K562 (cell line): ENCODE results near the gene MITD1. TPM values are rescaled to one million over a fixed set of nuclear protein-coding genes. Genes with fewer than 3 reads are reported as not detected.

Experiments
- ATF1 ChIP-seq, 2 experiments: fragments of 450-650 bp in 1 of 2; IDR thresholded peaks; 2 replicates each; pipeline ENCODE4 v1.6.1; 2016; ENCODE audit warnings: missing compliant biosample characterization in 1 of 2, missing genetic modification characterization in 1 of 2
- C11orf30 ChIP-seq: fragments of 450-650 bp; IDR thresholded peaks from 2 replicates; pipeline ENCODE4 v1.6.1; 2016; ENCODE audit warnings: low read depth, mild to moderate bottlenecking
- COPS2 ChIP-seq: fragments of 450-650 bp; conservative IDR thresholded peaks from 2 replicates; pipeline ENCODE4 v1.6.1; 2016; ENCODE audit warnings: mild to moderate bottlenecking, moderate library complexity
- NR2C2 ChIP-seq, 2 experiments: fragments of 200-800 bp in 1 of 2; sonication (Bioruptor generic) in 1 of 2; sonication (generic) in 1 of 2; formaldehyde crosslinking in 1 of 2; IDR thresholded peaks; 2 replicates each; pipeline versions ENCODE4 v1.6.1 to v1.8.0; 2016 to 2022; ENCODE audit warnings: mild to moderate bottlenecking in 1 of 2, missing compliant biosample characterization in 1 of 2, missing genetic modification characterization in 1 of 2, missing genetic modification reagents in 1 of 2
- PML ChIP-seq: IDR thresholded peaks from 2 replicates; pipeline ENCODE4 v1.6.1; 2012; ENCODE audit warnings: low read length, inconsistent platforms
- REST ChIP-seq, 2 experiments: fragments of 450-650 bp; formaldehyde crosslinking in 1 of 2; IDR thresholded peaks; 2 replicates each; pipeline versions ENCODE4 v1.4.0 to v1.6.1; 2014 to 2020; ENCODE audit warnings: mild to moderate bottlenecking in 2 of 2, borderline replicate concordance in 1 of 2, low read depth in 1 of 2
- SAP30 ChIP-seq: fragments of 200-600 bp; sonication (generic); IDR thresholded peaks from 2 replicates; pipeline ENCODE4 v1.6.1; 2012; ENCODE audit warnings: borderline replicate concordance, low read depth, mild to moderate bottlenecking, moderate library complexity, low read length, control low read depth, inconsistent platforms; ENCODE audit not compliant: insufficient read depth, poor library complexity, severe bottlenecking
- SIN3A ChIP-seq, 2 experiments: fragments of 150-350 bp in 1 of 2; IDR thresholded peaks; 2 replicates each; pipeline ENCODE4 v1.6.1; 2011 to 2016; ENCODE audit warnings: borderline replicate concordance in 2 of 2, low read depth in 2 of 2, low read length in 2 of 2, mild to moderate bottlenecking in 2 of 2, moderate library complexity in 2 of 2; ENCODE audit not compliant: control insufficient read depth in 1 of 2
- SNRNP70 ChIP-seq: fragments of 200-400 bp; formaldehyde crosslinking; optimal IDR thresholded peaks from 2 replicates; pipeline ENCODE3; 2017; ENCODE audit warnings: low read depth, low read length
- ZKSCAN1 ChIP-seq: fragments of 150-350 bp; IDR thresholded peaks from 2 replicates; pipeline ENCODE4 v1.6.1; 2016; ENCODE audit warnings: low read depth, low read length
- ZMIZ1 ChIP-seq, 2 experiments: fragments of 150-350 bp in 1 of 2; IDR thresholded peaks; 2 replicates each; pipeline ENCODE4 v1.6.1; 2012 to 2016; ENCODE audit warnings: low read depth in 2 of 2, low read length in 2 of 2, mild to moderate bottlenecking in 1 of 2, moderate library complexity in 1 of 2
- ZNF212 ChIP-seq: fragments of 450-650 bp; formaldehyde crosslinking; IDR thresholded peaks from 2 replicates; pipeline ENCODE4 v1.4.0; 2020; ENCODE audit warnings: mild to moderate bottlenecking
- ZNF76 ChIP-seq: fragments of 250-450 bp; sonication (Bioruptor Pico); IDR thresholded peaks from 2 replicates; pipeline ENCODE4 v1.4.0; 2020; ENCODE audit warnings: mild to moderate bottlenecking, moderate library complexity, borderline replicate concordance
- polyA plus RNA-seq, 8 experiments: library from polyadenylated mRNA; depleted of rRNA in 4 of 8; stranded (reverse) in 5 of 8; unstranded in 3 of 8; fragments of >200 nt; fragmentation: Nextera tagmentation in 2 of 8; fragmentation: Illumina TruSeq in 1 of 8; extraction: Ambion mirVana in 2 of 8; extraction: Trizol in 1 of 8; gene quantifications; 2 replicates each; pipeline versions ENCODE4 v1.2.1 to v1.2.3, GENCODE V29; 2011 to 2014; ENCODE audit warnings: inconsistent platforms in 1 of 8, missing spikeins in 1 of 8
- total RNA-seq, 7 experiments: library from RNA; depleted of rRNA in 6 of 7; stranded (reverse); fragments of >200 nt in 6 of 7; fragmentation: Illumina TruSeq in 2 of 7; extraction: Trizol in 2 of 7; gene quantifications; 2 replicates each; pipeline versions ENCODE4 v1.2.1 to v1.2.3, GENCODE V29; 2011 to 2021; ENCODE audit warnings: low replicate concordance in 1 of 7

MITD1 gene
- total and polyA plus RNA-seq, 9 of the 15 experiments (the other 6 are each of a cell fraction or from before 2014, with no cell fraction given), result 19.6 to 71.8 (median 43.2) TPM

DNA sequence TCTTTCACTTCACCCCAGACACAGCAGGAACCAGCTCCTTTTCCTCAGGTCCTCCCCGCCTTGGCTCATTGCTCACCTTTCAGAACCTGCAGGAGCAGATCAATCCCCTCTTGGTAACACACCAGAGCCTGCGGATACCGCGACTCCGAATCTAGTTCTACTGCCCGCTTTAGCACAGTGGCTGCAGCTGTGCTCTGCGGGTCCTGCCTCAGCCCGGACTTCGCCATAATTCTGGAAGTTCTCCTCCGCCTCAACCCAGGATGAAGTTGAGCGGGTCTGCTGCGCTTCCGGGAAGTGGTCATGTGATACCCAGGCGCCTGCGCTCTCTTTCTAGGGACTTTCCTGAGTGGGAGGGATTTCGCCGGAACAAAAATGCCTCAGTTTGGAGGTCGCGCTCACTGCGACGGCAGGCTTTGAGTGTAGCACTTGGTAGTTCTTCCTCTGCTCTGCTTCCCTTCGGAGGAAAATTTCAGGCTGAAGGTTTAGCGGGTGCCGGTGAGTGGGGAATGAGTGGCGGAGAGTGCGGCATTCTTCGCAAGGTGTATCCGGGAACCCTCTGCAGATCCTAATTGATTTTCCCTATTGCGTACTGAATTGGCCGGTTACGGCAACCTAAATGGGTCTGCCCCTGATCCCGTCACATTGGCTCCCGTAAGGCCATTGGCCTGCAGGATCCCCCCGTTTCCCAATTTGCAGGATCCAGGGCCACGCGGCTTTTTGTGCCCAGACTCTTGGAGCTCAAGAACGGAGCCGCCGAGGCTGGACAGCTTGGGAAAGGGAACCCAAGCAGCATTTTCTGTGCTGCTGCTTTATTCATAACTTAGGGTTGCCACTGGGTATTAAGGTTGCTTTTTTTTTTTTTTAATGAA is at the start of gene MITD1, which contains the start of gene MRPL30 (continued):
- TF ChIP-seq ZMIZ1 (IDR thresholded peaks at IDR 0.05; ENCODE audit: low read depth in 2 of 2, low read length in 2 of 2), result no peak
- TF ChIP-seq ZNF76 (CRISPR knock-in tag), result peak; percentile 63; the same call in 1 of the 2 replicates
- peak; percentile 48; the same call in 1 of the 2 replicates for TF ChIP-seq ZNF212
- peak; percentile 78 for TF ChIP-seq SAP30
- TF ChIP-seq REST (IDR thresholded peaks at IDR 0.05; ENCODE audit: borderline replicate concordance), result peak; percentile 63
- TF ChIP-seq REST (CRISPR knock-in tag; IDR thresholded peaks at IDR 0.05; ENCODE audit: low read depth), result no peak
- no peak for TF ChIP-seq ATF1 (CRISPR knock-in tag; IDR thresholded peaks at IDR 0.05)
- TF ChIP-seq ATF1 (tag; IDR thresholded peaks at IDR 0.05), result peak; percentile 84
- peak; percentile 29; the same call in 1 of the 2 replicates for TF ChIP-seq ZKSCAN1
- no peak for TF ChIP-seq COPS2
- TF ChIP-seq NR2C2 (CRISPR knock-in tag; IDR thresholded peaks at IDR 0.05), result peak; percentile 94
- peak; percentile 99 for TF ChIP-seq NR2C2 (tag; IDR thresholded peaks at IDR 0.05)
- no peak for TF ChIP-seq SNRNP70
- TF ChIP-seq C11orf30, result peak; percentile 96
- peak; percentile 82 for TF ChIP-seq PML
- peak; percentile 92 to 96 for TF ChIP-seq SIN3A (IDR thresholded peaks at IDR 0.05; ENCODE audit: borderline replicate concordance in 2 of 2, control insufficient read depth in 1 of 2, low read depth in 2 of 2, low read length in 2 of 2)
